Hematopoietic multipotent progenitor cell treated with erythropoietin and hydrocortisone succinate and interleukin-3 and kit ligand, for 6 days (in vitro differentiated cells): ENCODE results near the gene ZCCHC9.
A peak's percentile ranks its signal among the peaks of the same experiment; 100 is the strongest.
"Not testable (repeated sequence)": the region's sequence is repeated elsewhere in the genome, so short reads cannot be mapped to it uniquely, and the experiment has no call there.

ENCODE experiments used
- DNase-seq: peaks from one replicate; pipeline ENCODE4 v3.0.0-alpha.2; 2015

ZCCHC9 gene, protein sequence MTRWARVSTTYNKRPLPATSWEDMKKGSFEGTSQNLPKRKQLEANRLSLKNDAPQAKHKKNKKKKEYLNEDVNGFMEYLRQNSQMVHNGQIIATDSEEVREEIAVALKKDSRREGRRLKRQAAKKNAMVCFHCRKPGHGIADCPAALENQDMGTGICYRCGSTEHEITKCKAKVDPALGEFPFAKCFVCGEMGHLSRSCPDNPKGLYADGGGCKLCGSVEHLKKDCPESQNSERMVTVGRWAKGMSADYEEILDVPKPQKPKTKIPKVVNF

DNA sequence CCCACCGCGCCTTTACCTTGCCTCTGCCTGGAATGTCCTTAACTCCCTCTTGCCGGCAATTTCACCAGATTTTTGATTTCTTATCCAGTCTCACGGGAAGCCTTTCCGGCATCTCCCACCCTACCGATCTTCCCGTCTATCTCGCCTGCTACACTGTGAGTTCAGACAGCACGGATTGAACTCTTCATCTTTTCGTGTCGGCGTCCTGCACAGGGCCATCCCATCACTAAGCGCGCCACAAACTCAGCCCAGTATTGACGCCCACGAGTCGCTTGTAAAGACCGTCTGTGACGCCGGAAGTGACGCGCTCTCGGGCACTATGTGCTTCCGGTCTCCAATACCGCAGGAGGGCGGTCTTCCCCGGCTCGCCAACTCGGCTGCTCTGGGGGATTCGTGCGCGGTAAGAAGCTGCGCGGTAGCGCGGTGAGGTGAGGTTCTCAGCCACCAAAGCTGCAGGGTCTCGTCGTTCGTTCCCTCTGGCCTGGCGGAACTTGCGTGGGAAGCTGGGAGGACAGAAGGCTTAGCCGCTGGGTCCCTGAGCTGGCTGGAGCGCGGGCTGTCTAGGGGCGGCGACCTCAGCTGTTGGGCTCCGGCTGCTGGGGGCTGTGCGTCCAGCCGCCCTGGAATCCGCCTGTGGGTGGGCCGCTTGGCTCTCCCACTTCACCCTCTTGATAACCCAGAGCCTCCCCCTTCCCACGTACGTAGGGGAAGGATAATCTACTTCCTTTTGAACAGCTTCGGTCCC is at the start of gene ZCCHC9:
Gene ZCCHC9, plus strand, starts transcription at position 317 of the 745 bp plus-strand sequence. CDS start 3,171 bp downstream, outside the sequence.
- DNase-seq = peak; percentile 98

DNA sequence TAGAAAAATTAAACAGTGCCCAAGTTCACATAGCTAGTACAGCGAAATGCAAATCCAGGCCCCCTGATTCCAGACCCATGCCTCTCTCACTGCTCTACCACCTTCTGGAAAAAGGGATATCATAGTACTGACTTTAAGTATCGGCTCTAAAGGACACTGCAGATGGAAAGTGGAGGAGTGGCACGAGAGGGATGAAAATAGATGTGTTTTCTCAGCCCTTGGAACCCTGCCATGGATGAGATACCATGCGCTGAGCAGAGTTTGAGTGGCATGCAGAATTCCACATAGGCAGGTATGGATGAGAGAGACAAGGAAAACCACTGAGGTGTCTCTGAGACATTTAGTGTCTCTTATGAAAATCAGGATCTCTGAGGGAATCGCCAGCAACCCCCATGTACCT is 49.5 kb upstream of the ZCCHC9 start:
- no peak for DNase-seq

DNA sequence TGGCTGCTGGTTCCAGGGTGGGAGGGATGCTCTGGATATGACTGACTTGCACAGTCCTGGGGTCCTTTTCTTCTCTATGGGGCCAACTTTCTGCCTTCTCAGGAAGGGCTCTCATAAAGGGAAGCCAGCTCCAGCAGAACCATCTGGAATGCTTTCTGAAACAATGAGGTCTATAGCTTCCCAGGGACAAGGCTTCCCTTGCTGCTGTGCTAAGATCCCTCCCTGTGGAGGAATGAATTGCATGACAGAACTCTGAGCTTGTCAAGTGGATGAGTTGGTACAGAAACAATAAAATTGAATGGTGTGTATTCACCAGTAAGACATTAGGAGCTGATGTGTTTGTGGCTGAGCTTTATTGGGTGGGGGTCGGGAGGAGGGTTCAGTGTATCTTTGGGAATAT is 48.5 kb upstream of the ZCCHC9 start:
- no peak for DNase-seq

DNA sequence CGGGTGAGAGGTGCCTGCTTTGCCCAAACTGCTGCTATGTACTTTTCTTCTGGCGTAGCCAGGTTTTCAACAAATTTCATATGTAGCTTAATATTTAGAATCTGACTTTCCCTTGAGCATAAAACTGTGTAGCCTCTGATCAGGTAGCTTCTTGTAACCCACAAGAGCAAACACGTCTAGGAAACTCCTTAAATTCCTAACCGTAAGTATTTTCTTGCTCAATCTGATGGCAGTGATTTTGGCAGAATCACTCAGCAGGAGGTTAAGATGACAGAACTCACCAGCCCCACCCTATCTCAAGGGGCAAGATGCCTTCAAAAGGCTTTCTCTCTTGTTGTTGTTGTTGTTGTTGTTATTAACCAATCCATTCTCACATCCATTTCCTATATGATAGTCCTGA is 47.5 kb upstream of the ZCCHC9 start:
- DNase-seq = no peak

DNA sequence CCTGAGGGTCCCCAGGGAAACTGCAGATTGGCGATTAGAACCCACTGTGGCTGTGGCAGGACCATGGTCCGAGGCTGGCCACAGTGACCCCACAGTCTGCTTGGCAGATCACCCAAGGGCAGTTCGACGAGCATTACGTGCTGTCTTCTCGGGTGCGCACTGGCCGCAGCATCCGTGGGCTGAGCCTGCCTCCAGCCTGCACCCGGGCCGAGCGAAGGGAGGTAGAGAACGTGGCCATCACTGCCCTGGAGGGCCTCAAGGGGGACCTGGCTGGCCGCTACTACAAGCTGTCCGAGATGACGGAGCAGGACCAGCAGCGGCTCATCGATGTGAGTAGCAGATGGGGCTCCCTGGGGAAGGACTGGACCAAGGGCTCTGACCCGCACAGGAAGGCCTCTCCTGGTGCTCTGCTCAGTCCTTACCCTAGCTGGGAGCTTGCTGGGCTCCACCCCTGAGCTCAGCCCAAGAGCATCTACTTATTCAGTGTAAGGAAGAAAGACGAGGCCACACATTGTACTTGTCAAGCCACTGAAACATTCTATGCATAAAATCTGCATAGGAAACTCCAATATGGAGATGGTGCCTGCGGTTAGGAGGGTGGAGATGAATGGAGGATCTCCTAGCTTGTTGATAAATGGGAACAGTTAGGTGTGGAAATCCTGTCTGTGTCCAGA is 46.4 kb upstream of the ZCCHC9 start:
- no peak for DNase-seq

DNA sequence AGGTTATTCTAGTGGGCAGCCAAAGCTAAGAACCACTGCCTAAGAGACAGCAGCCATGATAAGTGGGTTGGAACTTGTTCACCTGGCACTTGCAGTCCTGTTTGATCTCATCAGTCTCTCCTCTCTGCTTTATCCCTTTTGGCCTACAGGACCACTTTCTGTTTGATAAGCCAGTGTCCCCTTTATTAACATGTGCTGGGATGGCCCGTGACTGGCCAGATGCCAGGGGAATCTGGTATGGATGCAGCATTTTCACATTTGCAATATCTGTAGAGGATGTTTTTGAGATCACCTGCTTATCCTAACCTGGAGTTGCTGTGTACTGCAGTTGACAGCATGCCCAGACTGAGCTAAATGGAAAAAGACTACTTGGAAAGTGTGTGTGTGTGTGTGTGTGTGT is 44.6 kb upstream of the ZCCHC9 start:
- no peak for DNase-seq

DNA sequence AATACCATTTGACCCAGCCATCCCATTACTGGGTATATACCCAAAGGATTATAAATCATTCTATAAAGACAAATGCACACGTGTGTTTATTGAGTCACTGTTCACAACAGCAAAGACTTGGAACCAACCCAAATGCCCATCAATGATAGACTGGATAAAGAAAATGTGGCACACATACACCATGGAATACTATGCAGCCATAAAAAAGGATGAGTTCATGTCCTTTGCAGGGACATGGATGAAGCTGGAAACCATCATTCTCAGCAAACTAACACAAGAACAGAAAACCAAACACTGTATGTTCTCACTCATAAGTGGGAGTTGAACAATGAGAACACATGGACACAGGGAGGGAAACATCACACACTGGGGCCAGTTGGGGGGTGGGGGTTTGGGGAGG is 38.6 kb upstream of the ZCCHC9 start:
- DNase-seq = not testable (repeated sequence)

DNA sequence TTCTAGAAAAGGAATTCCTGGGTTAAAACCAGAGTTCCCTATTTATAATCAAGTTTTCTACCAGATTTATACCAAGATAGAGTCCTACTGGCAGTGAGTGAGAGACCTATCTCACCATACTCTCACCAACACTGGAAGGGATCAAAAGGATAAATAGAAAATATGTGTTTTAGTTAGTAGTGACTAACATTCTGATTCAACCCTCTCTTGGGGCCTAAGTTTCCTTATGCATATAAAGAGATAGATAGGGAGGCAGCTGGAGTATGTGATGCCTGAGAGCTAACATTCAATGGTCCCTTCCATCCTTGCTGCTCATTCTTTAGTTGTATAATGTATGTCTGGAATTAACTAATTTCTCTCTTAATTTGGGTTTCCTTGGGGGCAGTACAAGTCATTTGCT is 36.3 kb upstream of the ZCCHC9 start:
- DNase-seq = no peak

DNA sequence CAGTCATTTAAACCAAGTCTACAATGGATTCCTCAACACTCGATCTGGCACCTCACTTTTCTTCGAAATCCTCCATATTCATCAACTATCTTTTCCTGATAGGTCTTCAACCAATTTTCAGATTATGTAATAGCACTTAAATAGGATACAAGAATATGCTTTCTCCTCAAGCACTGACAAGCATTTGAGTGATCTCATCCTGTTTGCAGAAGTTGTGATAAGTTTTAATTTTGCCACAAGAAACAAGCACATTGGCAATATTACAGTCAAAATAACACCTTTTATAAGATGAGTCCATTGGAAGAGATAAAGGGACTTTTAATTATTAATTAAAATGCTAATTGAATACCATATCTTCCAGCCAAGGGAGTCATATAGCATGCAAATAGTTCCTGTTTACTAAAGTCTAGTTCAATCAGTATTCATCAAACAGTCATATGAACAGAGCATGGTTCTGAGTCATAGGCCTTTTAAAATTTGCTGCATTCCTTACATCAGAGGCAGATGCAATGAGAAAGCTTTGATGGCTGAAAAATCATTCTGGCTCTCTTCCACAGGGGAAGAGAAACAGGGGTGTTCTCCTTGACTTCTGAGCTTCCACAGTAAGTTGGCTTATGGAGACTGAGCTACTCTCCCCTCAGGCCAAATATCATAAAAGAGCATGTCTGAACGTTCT is 32.7 kb upstream of the ZCCHC9 start:
- DNase-seq = no peak

DNA sequence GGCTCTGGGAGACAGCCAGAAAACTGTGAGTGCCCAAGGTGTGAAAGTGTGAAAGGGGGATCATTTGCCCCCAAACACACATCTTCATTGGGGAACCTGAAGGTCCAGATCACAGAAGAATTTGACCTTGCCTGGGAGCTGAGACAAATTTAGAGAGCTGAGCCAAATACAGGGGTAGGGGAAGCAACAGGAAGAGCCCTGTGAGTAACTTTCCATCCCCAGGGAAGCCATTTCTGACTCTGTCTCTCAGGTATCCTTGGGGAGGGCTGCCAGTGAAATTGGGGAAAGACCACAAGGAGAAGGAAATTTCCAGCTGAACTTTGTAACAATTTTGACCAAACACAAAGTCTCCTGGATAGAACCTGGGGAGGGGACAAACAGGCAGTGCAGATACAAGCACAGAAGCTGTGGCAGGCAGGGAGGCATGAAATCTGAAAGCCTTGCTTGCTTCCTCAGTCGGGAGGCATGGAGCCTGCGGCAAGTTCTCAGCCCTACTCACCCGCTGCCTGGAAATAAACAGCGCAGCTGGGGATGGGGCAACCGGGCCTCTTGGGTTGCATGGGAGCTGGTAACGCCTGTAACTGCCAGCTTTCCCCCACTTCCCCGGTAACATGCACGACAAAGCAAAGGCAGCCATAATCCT is 31.5 kb upstream of the ZCCHC9 start:
- no peak for DNase-seq

DNA sequence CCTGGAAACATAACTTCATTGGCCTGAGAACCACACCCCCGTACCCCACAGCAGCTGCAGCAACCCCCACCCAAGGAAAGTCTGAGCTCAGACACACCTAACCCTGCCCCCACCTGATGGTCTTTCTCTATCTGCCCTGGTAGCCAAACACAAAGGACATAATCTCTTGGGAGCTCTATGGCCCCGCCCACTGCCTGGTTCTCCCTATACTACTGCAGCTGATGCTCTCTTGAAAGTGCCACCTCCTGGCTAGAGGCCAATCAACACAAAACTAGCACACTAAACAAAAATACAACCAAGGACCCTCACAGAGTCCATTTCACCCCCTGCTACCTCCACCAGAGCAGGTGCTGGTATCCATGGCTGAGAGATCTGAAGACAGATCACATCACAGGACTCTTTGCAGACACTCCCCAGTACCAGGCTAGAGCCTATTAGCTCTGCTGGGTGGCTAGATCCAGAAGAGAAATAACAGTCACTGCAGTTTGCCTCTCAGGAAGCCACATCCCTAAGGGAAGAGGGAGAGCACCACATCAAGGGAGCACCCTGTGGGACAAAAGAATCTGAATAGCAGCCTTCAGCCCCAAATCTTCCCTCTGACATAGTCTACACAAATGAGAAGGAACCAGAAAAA is 30.9 kb upstream of the ZCCHC9 start:
- DNase-seq = peak; percentile 45

DNA sequence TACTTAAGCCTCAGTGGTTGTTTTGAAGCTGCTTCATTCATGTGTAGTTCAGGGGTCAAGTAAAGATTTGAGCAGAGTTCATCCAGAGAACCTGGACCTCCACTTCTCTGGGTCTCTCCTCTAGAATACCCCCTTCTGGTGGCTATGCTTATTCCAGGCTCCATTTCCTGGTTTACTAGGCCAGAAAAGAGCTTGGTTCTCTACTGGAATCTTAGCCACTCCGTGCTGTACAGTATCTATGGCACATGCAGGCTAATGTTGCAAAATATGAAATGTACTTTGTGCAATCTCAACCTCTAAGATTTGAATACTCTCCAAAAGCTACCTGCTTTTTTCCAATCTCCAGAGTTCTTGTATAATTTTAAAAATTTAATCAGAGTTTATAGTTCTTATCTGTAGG is 17.4 kb upstream of the ZCCHC9 start:
- DNase-seq = no peak

DNA sequence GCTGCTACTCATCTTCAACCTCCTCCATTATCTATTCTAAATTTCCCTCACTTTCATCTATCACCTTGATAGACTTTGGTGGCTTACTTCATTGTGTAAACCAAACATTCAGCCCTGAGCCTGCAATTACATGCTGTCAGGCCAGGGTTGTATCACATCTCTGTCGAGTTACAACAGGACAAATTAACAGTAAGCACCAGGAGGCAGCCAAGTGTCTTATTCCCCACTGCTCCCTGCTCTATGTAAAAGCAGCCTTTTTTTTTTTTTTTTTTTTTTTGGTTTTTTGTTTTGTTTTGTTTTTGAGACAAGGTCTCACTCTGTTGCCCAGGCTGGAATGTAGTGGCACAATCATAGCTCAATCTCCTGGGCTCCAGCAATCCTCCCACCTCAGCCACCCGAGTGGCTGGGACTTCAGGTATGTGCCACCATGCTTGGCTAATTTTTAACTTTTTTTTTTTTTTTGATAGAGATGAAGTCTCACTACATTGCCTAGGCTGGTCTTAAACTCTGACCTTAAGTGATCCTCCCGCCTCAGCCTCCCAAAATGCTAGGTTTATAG is 15.2 kb upstream of the ZCCHC9 start:
- no peak for DNase-seq

DNA sequence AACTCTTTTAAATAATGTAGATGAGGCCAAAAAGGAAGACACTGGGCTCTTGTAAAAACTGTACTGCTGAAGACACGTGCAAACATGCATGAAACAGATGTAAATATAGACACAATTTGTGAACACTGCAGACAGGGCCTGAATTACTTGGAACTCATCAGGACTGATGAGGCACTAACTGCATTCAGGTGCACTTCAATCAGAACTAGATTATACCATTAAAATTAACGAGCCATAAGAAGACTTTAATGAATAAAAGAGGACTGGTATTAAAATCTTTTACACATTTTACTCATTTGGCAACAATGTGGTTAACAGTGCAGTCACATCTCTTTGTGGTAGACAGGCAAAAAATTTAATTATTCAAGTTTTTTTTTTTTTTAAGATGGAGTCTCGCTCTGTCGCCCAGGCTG is 13.4 kb upstream of the ZCCHC9 start:
- DNase-seq = no peak

DNA sequence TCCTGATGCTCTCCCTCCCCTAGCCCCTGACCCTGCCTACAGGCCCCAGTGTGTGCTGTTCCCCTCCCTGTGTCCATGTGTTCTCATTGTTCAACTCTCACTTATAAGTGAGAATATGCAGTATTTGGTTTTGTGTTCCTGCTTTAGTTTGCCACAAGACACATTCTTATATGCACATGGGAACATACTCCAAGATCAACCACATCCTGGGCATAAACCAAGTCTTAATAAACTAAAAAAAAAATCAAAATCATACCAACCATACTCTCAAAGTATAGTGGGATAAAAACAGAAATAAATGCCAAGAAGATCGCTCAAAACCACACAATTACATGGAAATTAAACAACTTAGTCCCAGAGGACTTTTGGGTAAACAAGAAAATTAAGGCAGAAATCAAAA is 11.2 kb upstream of the ZCCHC9 start:
- DNase-seq = no peak

DNA sequence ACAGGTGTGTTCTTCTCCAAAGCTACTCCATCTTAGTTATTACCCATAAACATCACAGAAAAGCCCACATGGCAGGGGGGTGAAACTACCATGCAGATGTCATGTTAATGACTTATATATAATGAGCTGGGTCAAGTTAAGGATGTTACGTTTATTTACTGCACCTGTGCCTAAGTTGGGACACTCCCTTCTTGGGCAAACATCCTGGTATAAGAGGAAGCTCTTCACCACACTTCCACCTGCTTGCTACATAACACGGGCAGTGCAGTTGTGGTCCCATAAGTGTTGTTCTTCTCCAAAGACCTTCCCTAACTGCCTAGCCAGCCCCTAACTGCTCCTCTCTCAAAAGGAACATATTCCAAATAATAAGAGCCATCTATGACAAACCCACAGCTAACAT is 9.3 kb upstream of the ZCCHC9 start:
- DNase-seq = no peak

DNA sequence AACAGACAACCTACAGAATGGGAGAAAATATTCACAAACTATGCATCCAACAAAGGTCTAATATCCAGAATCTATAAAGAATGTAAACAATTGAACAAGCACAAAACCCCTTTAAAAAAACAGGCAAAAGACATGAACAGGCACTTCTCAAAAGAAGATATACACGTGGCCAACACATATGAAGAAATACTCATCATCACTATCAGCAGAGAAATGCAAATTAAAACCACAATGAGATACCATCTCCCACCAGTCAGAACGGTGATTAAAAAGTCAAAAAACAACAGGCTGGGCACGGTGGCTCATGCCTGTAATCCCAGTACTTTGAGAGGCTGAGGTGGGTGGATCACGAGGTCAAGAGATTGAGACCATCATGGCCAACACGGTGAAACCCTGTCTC is 7.4 kb upstream of the ZCCHC9 start:
- not testable (repeated sequence) for DNase-seq

DNA sequence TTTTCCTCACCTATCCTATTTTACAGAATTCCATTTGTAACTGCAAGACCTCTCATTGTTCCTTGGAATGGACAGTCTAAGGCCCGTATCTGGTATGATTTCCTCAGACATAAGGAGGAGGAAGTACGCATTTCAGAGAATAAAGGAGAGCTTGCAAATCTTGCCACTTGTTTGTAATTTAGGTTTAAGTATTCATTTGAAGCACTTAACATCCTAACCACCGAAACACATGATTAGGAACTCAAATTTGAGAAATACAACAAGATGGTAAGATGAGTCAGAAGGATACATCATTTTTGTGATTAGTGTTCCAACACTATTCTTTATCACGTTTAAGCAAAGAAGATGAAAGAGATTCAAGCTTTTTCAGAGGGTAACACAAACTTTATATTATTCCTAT is 3.9 kb upstream of the ZCCHC9 start:
- DNase-seq = no peak

DNA sequence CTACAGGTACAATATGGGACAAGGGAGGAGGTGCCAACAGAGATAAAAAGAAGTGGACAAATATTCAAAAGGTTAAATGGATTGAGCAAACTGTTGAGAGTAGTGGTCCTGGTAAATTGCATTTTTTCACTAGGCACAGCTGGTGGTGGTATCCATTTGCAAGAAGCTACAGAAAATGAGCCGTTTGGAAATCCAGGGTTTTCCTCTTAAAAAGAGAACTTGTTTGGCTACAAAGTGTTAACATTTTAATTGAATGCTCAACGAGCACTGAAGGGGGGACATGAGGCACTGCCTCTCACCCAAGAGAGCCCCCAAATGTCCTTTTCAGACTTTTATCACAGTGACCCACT is 491 bp upstream of the ZCCHC9 start:
- no peak for DNase-seq

DNA sequence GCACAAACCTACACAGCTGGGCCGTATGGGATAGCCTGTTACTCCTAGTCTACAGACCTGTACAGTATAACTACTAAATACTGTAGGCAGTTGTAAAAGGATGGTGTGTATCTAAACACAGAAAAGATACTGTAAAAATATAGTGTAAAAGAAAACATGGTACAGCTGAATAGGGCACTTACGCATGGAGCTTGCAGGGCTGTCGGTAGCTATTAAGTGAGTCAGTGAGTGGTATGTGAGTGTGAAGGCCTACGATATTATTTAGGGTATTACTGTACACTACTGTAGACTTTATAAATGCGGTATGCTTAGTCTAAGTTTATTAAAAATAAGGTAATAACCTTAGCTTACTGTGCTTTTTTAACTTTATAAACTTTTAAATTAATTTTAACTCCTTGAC is 1.2 kb downstream of the ZCCHC9 start:
- no peak for DNase-seq

DNA sequence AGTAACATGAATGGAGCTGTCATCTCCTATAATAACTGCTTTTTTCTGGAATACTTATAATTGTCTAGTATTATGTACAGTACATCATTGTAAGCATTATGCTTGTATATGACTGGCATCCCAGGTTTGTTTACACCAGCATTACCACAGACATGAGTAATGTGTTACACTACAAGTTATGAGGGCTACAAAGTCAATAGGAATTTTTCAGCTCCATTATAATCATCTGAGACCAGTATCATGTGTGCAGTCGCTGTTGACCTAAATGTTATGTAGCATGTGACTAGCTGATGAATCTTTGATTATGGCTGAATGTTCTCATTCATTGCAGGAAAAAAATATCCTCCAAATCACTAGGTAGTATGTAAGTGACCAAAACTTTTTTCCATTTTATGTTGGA is 2.2 kb downstream of the ZCCHC9 start:
- no peak for DNase-seq

DNA sequence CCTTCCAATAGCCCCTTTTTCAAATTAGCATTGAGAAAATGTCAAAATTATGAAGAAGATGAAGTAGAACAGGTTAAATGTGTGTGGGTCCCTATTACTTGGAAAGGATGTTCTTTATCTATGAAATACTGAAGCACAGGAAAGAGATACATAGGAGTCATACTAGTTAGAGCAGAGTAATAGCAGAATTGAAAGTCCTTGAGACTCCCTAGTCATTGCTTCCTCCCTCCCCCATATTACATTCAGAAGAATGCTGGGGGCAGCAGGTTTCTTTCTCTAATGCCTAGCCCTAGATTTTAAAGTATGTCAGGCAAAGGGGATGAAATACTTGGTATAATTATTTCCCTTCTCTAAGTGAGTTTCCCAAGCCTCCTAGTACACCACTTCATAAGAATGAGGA is 4.4 kb downstream of the ZCCHC9 start:
- DNase-seq = no peak
